GM21390 (cell line): ENCODE measurements around the gene GRIK2.
A peak's percentile ranks its signal among the peaks of the same experiment; 100 is the strongest.
"Not testable (repeated sequence)": the region's sequence is repeated elsewhere in the genome, so short reads cannot be mapped to it uniquely, and the experiment has no call there.

ENCODE experiments used
- ATAC-seq: cut with Tn5 transposase; IDR thresholded peaks from one replicate; pipeline ENCODE4 v1.9.1; 2021; ENCODE audit not compliant: unreplicated experiment

Gene GRIK2

DNA sequence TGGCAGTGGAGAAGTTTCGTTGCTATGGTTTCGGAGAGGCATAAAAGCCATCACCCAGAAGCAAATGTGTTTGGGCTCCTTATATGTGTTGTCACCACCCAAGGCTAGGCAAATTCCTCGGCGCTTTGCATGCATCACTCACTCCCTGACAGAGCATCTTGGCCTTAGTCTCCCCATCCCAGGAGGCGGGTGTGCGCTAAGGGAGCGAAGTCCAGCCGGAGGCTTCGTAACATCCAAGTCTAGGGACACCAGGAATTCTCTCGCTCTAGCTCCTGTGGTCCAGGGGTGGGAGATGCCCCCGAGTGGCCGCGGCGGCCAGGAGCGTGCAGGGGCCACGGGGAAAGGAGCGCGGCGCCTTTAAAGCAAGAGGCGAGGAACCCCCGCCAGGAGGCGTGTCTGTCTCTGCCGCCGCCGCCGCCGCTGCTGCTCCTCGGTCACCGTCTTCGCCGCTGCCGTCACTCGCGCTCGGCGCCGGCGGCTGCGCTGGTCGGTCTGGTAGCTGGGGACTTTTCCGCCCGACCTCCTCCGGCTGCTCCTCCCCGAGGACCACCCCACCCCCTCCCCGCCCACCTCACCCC lies at the start of gene GRIK2:
GRIK2 (plus strand) TSS at position 458 of the 578 bp plus-strand sequence.
- peak; percentile 60 for ATAC-seq

GRCh38 chr6:101344885-101345284 lies 48.6 kb upstream of the GRIK2 start:
- ATAC-seq, result no peak

DNA sequence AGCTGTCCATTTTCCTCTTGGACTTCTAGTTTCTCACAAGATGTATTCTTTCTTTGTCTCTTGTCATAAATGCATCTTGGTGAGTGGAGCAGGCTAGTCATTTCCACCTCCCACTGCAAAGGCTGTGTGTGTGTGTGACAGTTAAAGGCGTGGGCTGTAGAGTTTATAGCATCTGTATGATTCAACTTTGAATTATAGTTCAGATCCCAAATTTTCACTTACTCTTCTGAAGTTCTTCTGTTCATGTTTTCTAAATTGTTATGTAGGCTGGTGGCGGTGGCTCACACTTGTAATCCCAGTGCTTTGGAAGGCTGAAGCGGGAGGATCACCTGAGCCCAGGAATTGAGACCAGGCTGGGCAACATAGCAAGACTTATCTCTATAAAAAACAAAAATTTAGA lies 44.7 kb upstream of the GRIK2 start:
- no peak for ATAC-seq

- not testable (repeated sequence) for ATAC-seq
Observed at GRCh38 chr6:101350631-101351030, 42.9 kb upstream of the GRIK2 start.

DNA sequence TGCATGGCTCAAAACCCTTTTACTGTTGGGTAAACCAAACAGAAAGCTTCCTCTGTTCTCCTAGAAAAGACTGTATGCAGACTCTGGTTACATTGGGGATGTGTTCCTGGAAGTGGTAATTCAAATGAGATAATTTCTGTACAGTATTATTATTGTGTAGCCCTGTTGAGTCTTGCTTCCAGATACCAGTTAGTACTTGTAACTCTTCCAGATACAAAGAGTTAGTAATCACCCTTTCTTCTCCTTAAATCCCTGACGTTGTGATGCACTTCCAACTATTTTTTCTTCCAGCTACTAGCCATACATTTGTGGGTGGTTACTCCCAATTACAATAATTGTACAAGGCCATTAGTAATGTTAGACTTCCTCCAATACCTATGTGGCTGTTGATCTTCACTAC lies 42.3 kb upstream of the GRIK2 start:
- ATAC-seq, result no peak

DNA sequence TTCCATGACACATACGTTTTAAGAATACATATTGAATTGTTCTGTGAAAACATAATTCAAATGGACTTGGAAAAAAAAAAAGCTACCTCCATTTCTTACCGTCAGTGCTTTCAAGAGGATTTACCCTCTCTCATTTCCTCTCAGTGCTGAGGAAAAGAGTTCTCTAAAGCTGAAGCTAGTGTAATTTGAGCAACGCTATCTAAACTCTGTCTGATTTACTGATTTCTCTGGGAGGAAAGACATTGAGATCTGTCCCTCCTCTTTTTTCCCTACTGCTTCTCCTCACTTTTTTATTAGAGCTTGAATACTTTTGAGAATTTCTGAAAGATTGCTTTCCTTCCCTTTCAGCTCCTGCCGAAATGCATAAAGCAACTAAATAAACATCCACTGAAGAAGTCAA lies 41.2 kb upstream of the GRIK2 start:
- ATAC-seq, result no peak

GRCh38 chr6:101365181-101365580 lies 28.3 kb upstream of the GRIK2 start:
- ATAC-seq, result no peak

- no peak for ATAC-seq
Observed at GRCh38 chr6:101379926-101380325, 13.6 kb upstream of the GRIK2 start.

DNA sequence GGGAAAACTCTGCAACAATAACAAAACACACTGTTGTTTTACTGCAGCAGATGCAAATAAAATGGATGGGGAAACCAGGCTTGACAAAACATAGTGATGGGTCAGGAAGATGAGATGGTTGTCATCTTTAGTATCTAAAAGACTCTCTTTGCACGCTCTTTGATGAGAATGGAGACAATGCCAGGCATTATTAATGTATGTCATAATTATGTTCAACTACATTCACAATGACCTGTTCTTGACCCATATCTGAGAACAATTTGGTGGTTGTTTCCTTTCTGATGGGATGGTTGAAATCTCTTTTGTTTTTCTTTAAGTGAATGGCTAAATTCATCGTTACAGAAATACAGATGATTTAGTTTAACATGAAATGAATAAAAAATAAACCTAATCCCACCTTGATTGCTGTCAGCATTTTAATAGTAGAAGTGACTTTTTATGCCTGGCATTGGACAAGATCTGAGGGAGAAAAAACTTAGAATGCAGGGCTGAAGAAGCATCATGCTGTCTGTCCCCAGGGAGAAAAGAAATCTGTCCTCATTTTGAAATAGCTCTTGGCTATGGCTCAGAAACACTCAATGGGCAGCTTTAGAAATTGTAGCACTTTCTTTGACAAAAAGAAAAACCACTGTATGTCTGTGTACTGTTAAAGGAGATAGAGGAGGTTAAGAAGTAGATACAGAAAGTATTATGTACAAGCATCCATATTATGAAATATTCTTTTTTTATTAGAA lies 12.4 kb upstream of the GRIK2 start:
- ATAC-seq, result no peak

DNA sequence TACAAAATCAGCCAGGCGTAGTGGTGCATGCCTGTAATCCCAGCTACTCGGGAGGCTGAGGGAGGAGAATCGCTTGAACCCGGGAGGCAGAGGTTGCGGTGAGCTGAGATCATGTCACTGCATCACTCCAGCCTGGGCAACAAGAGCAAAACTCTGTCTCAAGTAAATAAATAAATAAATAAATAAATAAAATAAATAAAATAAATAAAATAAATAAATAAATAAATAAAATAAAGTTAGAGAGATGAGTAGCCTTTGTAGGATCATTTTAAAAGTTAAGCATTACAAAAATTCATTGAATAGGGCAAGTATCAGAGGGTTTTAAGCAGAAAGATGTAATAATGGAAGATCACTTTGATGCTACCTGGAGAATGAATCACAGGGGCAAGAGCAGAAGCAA lies 9.8 kb upstream of the GRIK2 start:
- not testable (repeated sequence) for ATAC-seq

DNA sequence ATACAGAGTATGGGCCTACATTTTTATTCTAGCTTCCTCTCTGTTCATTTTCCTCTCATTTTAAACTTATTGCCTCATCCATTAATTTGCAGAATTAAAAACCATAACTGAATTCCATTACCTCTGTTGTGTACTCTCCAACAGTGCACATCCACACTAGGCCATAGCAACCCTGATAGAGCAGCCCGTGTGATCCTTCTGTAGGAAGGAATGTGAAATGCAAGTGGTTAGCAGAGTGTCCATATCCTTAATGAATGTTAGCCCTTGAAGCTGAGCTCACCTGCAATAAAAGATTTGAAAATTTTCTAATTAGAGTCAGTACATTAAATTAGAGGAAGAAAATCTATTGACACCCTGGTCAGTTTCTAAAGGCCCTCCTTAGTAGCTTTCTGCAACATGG lies 6.5 kb upstream of the GRIK2 start:
- ATAC-seq, result no peak

DNA sequence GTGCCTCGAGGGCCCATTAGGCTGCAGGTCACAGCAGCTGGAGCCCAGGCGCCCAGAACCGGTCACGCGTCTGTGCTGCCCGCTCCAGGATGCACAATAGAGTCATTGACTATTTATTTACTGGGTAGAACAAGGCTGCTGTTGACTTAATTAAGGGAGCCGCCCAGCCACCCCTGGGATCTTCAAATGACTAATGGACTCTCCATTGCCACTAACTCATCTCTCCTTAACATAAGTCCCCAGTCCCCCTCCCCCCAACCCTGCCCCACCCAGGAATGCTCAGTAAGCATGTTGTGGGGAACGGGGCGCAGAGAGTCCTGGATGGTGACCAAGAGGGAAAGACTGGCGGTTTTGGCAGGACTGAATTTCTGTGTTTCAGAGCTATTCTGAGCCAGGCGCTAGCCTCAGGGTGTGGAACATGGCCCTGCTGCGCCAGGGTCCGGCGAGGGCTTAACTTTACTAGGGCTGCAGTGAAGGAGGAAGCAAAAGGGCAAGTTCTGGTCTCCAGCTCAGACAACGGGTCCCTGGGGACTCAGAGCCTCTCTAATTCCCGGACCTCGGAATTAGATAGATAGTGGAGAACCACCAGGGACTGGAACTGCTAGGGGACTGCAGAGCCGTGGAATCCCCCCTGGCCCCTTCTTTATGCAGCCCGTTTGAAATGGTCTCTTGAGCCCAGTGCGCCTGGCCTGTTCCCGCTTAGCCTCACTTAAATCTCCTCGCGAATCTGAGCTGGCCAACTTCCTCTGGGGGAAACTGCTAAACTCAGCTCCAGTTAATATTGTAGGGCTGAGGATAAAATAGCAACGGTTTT lies 1.5 kb upstream of the GRIK2 start:
- ATAC-seq, result no peak

DNA sequence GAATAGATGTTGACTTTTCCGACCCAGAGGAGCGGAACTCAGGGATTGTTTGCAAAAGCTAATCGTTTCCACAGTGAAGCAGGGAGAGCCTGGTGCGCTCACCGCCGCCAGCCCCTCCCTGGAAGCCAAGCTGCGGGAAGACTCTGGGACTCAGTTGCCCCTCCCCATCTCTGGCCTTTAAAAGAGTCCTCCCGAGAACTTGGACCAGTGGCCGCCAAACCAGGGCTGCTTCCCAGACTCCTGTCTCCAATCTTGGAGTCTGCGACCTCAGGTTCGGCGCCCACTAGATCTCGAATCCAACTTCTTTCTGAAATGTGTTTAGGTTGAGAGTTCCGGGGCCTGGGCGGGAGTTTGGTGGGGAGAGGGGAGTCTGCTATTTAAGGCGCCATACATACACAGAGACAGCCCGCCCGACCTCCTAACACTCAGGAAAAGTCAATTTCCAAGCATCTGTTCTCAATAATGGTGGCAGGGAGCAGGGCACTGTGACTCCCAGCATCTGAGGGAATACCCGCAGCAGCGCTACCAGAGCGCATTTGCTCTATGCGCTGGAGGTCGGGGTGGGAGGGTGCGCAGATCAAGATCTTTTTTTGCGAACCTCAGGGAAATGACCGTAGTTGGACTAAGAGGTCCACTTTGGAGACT lies 800 bp upstream of the GRIK2 start:
- ATAC-seq, result no peak

GRCh38 chr6:101393829-101394251 lies 332 bp downstream of the GRIK2 start:
- ATAC-seq, result peak; percentile 18

DNA sequence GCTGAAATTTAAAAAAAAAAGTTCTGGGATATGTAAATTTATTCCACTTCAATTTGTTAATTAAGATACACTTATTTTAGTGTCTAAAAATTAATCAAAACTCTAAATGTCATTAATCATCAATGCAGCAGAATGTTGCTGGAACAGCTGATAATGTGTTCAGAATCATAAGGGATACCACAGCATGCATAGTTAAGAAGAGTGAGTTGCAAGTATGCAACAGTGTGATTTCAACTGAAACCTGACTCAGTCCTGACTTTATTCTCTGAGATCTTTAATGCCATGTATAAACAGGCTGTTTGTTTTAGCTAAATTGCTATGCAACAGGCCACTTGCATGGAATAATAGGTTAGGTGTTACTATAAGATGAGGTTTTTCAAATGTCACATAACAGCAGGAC lies 1.4 kb downstream of the GRIK2 start:
- no peak for ATAC-seq

GRCh38 chr6:101395345-101395744 lies 1.8 kb downstream of the GRIK2 start:
- no peak for ATAC-seq

- ATAC-seq, result no peak
Observed at GRCh38 chr6:101396548-101397173, 3.2 kb downstream of the GRIK2 start.

- ATAC-seq, result no peak
Observed at GRCh38 chr6:101397199-101397598, 3.7 kb downstream of the GRIK2 start.

DNA sequence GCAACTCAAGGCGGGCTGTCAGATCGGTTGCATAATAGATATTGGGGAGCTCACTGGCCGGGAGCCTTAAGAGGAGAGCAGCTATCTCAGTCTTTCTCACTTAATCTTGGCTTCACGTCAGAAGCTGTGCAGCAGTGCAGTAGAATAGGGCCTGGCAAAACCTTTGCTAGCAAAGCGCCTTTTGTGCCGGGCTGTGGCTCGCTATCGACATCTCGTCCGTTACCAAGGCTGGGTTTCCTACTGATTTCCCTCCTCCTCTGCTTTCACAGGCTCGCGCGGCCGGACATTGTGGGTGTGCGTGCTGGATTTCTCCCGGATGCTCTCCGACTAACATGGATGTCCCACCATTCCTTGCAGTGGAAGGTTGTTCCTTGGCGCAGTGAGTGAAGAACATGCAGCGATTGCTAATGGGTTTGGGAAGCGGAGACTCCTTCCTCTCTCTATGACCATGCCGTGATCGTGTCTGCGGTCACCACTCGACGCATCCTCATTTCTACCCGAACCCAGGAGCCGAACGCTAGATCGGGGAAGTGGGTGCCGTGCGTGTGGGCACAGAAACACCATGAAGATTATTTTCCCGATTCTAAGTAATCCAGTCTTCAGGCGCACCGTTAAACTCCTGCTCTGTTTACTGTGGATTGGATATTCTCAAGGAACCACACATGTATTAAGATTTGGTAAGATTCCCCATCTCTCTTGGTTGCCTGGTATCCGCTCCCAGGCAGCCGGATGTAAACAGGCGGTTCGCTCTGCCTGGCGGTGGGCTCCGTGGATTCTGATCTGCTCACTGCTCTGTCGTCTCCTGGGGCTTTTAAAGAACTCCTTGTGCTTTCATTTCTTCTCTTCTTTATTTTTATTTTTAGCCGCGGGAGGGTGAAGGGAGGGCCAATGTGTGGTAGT lies 5.5 kb downstream of the GRIK2 start:
- no peak for ATAC-seq

- no peak for ATAC-seq
Observed at GRCh38 chr6:101399616-101400162, 6.2 kb downstream of the GRIK2 start.
